ENCODE results near the gene HELT. TPM values are rescaled to one million over a fixed set of nuclear protein-coding genes. Genes with fewer than 3 reads are reported as not detected.

Gene HELT
- total and polyA plus RNA-seq, 2 experiments from 2014 or later: not detected

GRCh38 chr4:185033072-185033471, 14.8 kb downstream of the HELT start:
- DNase-seq: no peak
- H3K27ac ChIP-seq: no peak overlapping the region
- no peaks in the 10 kb centered on the region for H3K9me2 ChIP-seq (ENCODE audit: insufficient read depth)
- no peaks in the 10 kb centered on the region for H4K20me1 ChIP-seq (ENCODE audit: insufficient read depth)
- H3K9ac ChIP-seq: no peak overlapping the region
- H3K27me3 ChIP-seq (replicated peaks; ENCODE audit: insufficient read depth): peaks cover 42% of the 10 kb centered on the region
- no peak overlapping the region for H2AFZ ChIP-seq
- H3K36me3 ChIP-seq (ENCODE audit: low read depth): no peaks in the 10 kb centered on the region
- no peak overlapping the region for H3K4me2 ChIP-seq (ENCODE audit: unreplicated experiment)
- 63 to 69% methylated on average over 6 to 9 of the region's 9 CpGs for WGBS, 2 experiments (ENCODE audit: low coverage in 1 of 2, low lambda C conversion rate in 2 of 2, missing lambda C conversion rate in 2 of 2)
- no peak for TF ChIP-seq EZH2phosphoT487 (IDR thresholded peaks at IDR 0.05; ENCODE audit: insufficient read depth, low read depth)
- no peak for TF ChIP-seq EZH2 (IDR thresholded peaks at IDR 0.05; ENCODE audit: insufficient read depth, poor library complexity, severe bottlenecking)
- in situ Hi-C loops (cut with MboI): loop anchor here (25.0 kb wide), 1 partner anchor 1004 kb away; no protein-coding TSS in a partner anchor
- H3F3A ChIP-seq (ENCODE audit: insufficient read depth): no peaks in the 10 kb centered on the region
- H3K4me3 ChIP-seq: no peak overlapping the region
- no peaks in the 10 kb centered on the region for H3K4me1 ChIP-seq (ENCODE audit: insufficient read depth)
- H3K9me3 ChIP-seq (ENCODE audit: low read depth): no peaks in the 10 kb centered on the region
- no peaks in the 10 kb centered on the region for H3K79me2 ChIP-seq (ENCODE audit: insufficient read depth)

- WGBS, 2 experiments (ENCODE audit: low coverage in 1 of 2, low lambda C conversion rate in 2 of 2, missing lambda C conversion rate in 2 of 2): 63 to 65% methylated on average over 6 of the region's 6 CpGs
- Histone ChIP-seq H4K20me1 (ENCODE audit: insufficient read depth) (no peaks in the 10 kb centered on the region), H3K9me2 (ENCODE audit: insufficient read depth) (no peaks in the 10 kb centered on the region), H2AFZ (no peak overlapping the region), H3K4me1 (ENCODE audit: insufficient read depth) (no peaks in the 10 kb centered on the region), H3K4me2 (ENCODE audit: unreplicated experiment) (no peak overlapping the region), H3K9ac (no peak overlapping the region), H3K4me3 (no peak overlapping the region), H3K79me2 (ENCODE audit: insufficient read depth) (no peaks in the 10 kb centered on the region), H3K27me3 (replicated peaks; ENCODE audit: insufficient read depth) (peaks cover 37% of the 10 kb centered on the region), H3K27ac (no peak overlapping the region), H3F3A (ENCODE audit: insufficient read depth) (no peaks in the 10 kb centered on the region), H3K9me3 (ENCODE audit: low read depth) (no peaks in the 10 kb centered on the region), H3K36me3 (ENCODE audit: low read depth) (no peaks in the 10 kb centered on the region)
- in situ Hi-C loops (cut with MboI): loop anchor here (25.0 kb wide), 1 partner anchor 1003 kb away; no protein-coding TSS in a partner anchor
- DNase-seq: no peak
- TF ChIP-seq EZH2 (IDR thresholded peaks at IDR 0.05; ENCODE audit: insufficient read depth, poor library complexity, severe bottlenecking) (no peak), EZH2phosphoT487 (IDR thresholded peaks at IDR 0.05; ENCODE audit: insufficient read depth, low read depth) (no peak)
Observed at GRCh38 chr4:185033950-185034349, 15.7 kb downstream of the HELT start.

DNA sequence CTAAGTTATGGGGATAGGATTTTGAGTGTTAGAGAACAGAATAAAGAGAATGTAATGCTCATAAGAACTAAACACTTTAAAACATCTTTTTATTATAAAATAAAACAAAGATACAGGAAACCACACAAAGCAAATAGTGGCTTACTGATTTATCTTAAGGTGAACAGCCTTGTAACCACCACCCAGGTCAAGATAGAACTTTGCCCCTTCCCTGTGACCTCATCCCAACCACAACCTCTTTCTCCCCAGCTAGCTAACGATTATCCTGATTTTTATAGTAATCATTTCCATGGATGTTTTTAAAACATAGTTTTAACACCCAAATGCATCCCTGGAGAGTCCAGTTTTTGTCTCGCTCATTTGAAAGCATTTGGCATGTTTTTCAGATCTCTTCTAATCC, 17.0 kb downstream of the HELT start:
- Histone ChIP-seq H3K36me3 (ENCODE audit: low read depth) (no peaks in the 10 kb centered on the region), H3K9ac (no peak overlapping the region), H3K27me3 (replicated peaks; ENCODE audit: insufficient read depth) (peaks cover 26% of the 10 kb centered on the region), H2AFZ (no peak overlapping the region), H3K4me2 (ENCODE audit: unreplicated experiment) (no peak overlapping the region), H4K20me1 (ENCODE audit: insufficient read depth) (no peaks in the 10 kb centered on the region), H3K79me2 (ENCODE audit: insufficient read depth) (no peaks in the 10 kb centered on the region), H3K4me3 (no peak overlapping the region), H3K9me3 (ENCODE audit: low read depth) (no peaks in the 10 kb centered on the region), H3F3A (ENCODE audit: insufficient read depth) (no peaks in the 10 kb centered on the region), H3K27ac (no peak overlapping the region), H3K4me1 (ENCODE audit: insufficient read depth) (no peaks in the 10 kb centered on the region), H3K9me2 (ENCODE audit: insufficient read depth) (no peaks in the 10 kb centered on the region)
- 33 to 49% methylated on average over 2 of the region's 2 CpGs for WGBS, 2 experiments (ENCODE audit: low coverage in 1 of 2, low lambda C conversion rate in 2 of 2, missing lambda C conversion rate in 2 of 2)
- in situ Hi-C loops (cut with MboI): loop anchor here (25.0 kb wide), 1 partner anchor 1002 kb away; no protein-coding TSS in a partner anchor
- no peak for DNase-seq
- TF ChIP-seq EZH2 (IDR thresholded peaks at IDR 0.05; ENCODE audit: insufficient read depth, poor library complexity, severe bottlenecking): no peak
- TF ChIP-seq EZH2phosphoT487 (IDR thresholded peaks at IDR 0.05; ENCODE audit: insufficient read depth, low read depth): no peak

DNA sequence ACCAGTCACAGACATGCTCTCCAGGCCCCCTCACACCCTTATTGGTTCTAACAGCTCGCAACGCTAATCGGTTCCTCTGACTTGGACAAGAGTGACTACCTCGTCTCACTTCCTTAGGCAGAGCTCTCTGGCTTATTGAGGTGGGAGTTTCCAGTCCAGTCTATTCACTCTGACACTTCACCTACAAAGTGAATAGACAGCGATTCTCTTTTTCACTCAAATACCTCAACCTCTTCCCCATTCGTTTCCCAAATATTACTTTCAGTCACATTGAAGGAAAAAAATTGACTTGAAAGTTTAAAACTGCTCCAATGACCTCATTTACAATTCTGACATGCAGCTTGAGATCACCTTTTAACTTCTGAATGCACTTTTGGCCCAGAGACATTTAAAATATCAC, 17.7 kb downstream of the HELT start:
- no peaks in the 10 kb centered on the region for H3K9me3 ChIP-seq (ENCODE audit: low read depth)
- no peaks in the 10 kb centered on the region for H3K4me1 ChIP-seq (ENCODE audit: insufficient read depth)
- 70% methylated on average over 6 of the region's 6 CpGs for WGBS, 2 experiments (ENCODE audit: low coverage in 1 of 2, low lambda C conversion rate in 2 of 2, missing lambda C conversion rate in 2 of 2)
- H3K27me3 ChIP-seq (replicated peaks; ENCODE audit: insufficient read depth): peaks cover 20% of the 10 kb centered on the region
- no peaks in the 10 kb centered on the region for H3F3A ChIP-seq (ENCODE audit: insufficient read depth)
- H3K27ac ChIP-seq: no peak overlapping the region
- no peak for DNase-seq
- TF ChIP-seq EZH2phosphoT487 (IDR thresholded peaks at IDR 0.05; ENCODE audit: insufficient read depth, low read depth) (no peak), EZH2 (IDR thresholded peaks at IDR 0.05; ENCODE audit: insufficient read depth, poor library complexity, severe bottlenecking) (no peak)
- no peak overlapping the region for H3K4me3 ChIP-seq
- H3K9ac ChIP-seq: no peak overlapping the region
- no peaks in the 10 kb centered on the region for H4K20me1 ChIP-seq (ENCODE audit: insufficient read depth)
- in situ Hi-C loops (cut with MboI): loop anchor here (25.0 kb wide), 1 partner anchor 1001 kb away; no protein-coding TSS in a partner anchor
- H3K4me2 ChIP-seq (ENCODE audit: unreplicated experiment): no peak overlapping the region
- H3K9me2 ChIP-seq (ENCODE audit: insufficient read depth): no peaks in the 10 kb centered on the region
- no peaks in the 10 kb centered on the region for H3K79me2 ChIP-seq (ENCODE audit: insufficient read depth)
- no peak overlapping the region for H2AFZ ChIP-seq
- H3K36me3 ChIP-seq (ENCODE audit: low read depth): no peaks in the 10 kb centered on the region
